ENCODE measurements around the gene YBEY.

GRCh38 chr21:46256501-46256994 lies 29.6 kb upstream of the YBEY start:
- TF ChIP-seq CTCF (conservative IDR thresholded peaks at IDR 0.05 in 1 of 2, IDR thresholded peaks at IDR 0.05 in 1 of 2; ENCODE audit: extremely low read depth in 1 of 2, insufficient read depth in 1 of 2, low read depth in 1 of 2, low read length in 2 of 2) (no peak), EZH2 (IDR thresholded peaks at IDR 0.05; ENCODE audit: borderline replicate concordance, low read length) (no peak)
